SK-N-SH treated with all-trans-retinoic acid at 6 μM for 48 hours (cell line): ENCODE measurements around the gene CAV2.

Experiments
- ATAC-seq: fragments of 200-7000 bp; cut with Tn5 transposase; 3 replicates; pipeline ENCODE4 v1.9.1; 2020; ENCODE audit warnings: mild to moderate bottlenecking, moderate library complexity
- ARNTL ChIP-seq: fragments of 450-650 bp; formaldehyde crosslinking; IDR thresholded peaks from 2 replicates; pipeline ENCODE4 v1.5.0; 2020; ENCODE audit warnings: low read depth, mild to moderate bottlenecking, moderate library complexity, borderline replicate concordance
- BACH2 ChIP-seq: fragments of 250-450 bp; sonication (Bioruptor Pico); IDR thresholded peaks from 2 replicates; pipeline ENCODE4 v1.9.0; 2021; ENCODE audit warnings: mild to moderate bottlenecking, borderline replicate concordance
- ESRRG ChIP-seq: fragments of 250-450 bp; sonication (Bioruptor Pico); IDR thresholded peaks from 2 replicates; pipeline ENCODE4 v1.6.1; 2021; ENCODE audit warnings: mild to moderate bottlenecking
- GLIS3 ChIP-seq: fragments of 250-450 bp; sonication (Bioruptor Pico); IDR thresholded peaks from 2 replicates; pipeline ENCODE4 v1.5.0; 2020; ENCODE audit warnings: mild to moderate bottlenecking, moderate library complexity
- ISL1 ChIP-seq: fragments of 250-450 bp; sonication (Bioruptor Pico); IDR thresholded peaks from 2 replicates; pipeline ENCODE4 v2.1.2; 2022; ENCODE audit warnings: mild to moderate bottlenecking, moderate library complexity
- OSR1 ChIP-seq: fragments of 250-450 bp; sonication (Bioruptor Pico); IDR thresholded peaks from 2 replicates; pipeline ENCODE4 v1.8.0; 2022; ENCODE audit warnings: moderate library complexity, mild to moderate bottlenecking, inconsistent platforms
- PPARA ChIP-seq: fragments of 250-450 bp; sonication (Bioruptor Pico); IDR thresholded peaks from 2 replicates; pipeline ENCODE4 v1.5.0; 2020; ENCODE audit warnings: mild to moderate bottlenecking, borderline replicate concordance
- RARB ChIP-seq: fragments of 250-450 bp; sonication (Bioruptor Pico); IDR thresholded peaks from 2 replicates; pipeline ENCODE4 v1.8.0; 2021; ENCODE audit warnings: mild to moderate bottlenecking, moderate library complexity
- SNAI2 ChIP-seq: fragments of 250-450 bp; sonication (Bioruptor Pico); IDR thresholded peaks from 2 replicates; pipeline ENCODE4 v1.5.0; 2020; ENCODE audit warnings: mild to moderate bottlenecking, moderate library complexity
- TCF4 ChIP-seq: fragments of 250-450 bp; sonication (Bioruptor Pico); IDR thresholded peaks from 2 replicates; pipeline ENCODE4 v1.8.0; 2021; ENCODE audit warnings: mild to moderate bottlenecking, moderate library complexity, borderline replicate concordance
- TOX ChIP-seq: fragments of 250-450 bp; sonication (Bioruptor Pico); IDR thresholded peaks from 2 replicates; pipeline ENCODE4 v1.8.0; 2021; ENCODE audit warnings: mild to moderate bottlenecking, moderate library complexity, borderline replicate concordance
- ZC3H10 ChIP-seq: fragments of 250-450 bp; sonication (Bioruptor Pico); IDR thresholded peaks from 2 replicates; pipeline ENCODE4 v1.5.1; 2021; ENCODE audit warnings: mild to moderate bottlenecking, moderate library complexity
- ZFP3 ChIP-seq: fragments of 250-450 bp; sonication (Bioruptor Pico); IDR thresholded peaks from 2 replicates; pipeline ENCODE4 v1.5.0; 2020; ENCODE audit warnings: mild to moderate bottlenecking, moderate library complexity
- ZFP30 ChIP-seq: fragments of 450-650 bp; formaldehyde crosslinking; IDR thresholded peaks from 2 replicates; pipeline ENCODE4 v1.5.0; 2022; ENCODE audit warnings: mild to moderate bottlenecking, moderate library complexity
- ZNF565 ChIP-seq: fragments of 450-650 bp; formaldehyde crosslinking; conservative IDR thresholded peaks from 2 replicates; pipeline ENCODE4 v1.5.0; 2020; ENCODE audit warnings: low read depth, mild to moderate bottlenecking, moderate library complexity
- ZNF70 ChIP-seq: fragments of 450-650 bp; formaldehyde crosslinking; IDR thresholded peaks from 2 replicates; pipeline ENCODE4 v1.5.0; 2020; ENCODE audit warnings: mild to moderate bottlenecking, moderate library complexity
- ZNF8 ChIP-seq: fragments of 450-650 bp; formaldehyde crosslinking; IDR thresholded peaks from 2 replicates; pipeline ENCODE4 v1.5.0; 2020; ENCODE audit warnings: mild to moderate bottlenecking, moderate library complexity
- TF ChIP-seq, protein P1 (sequence below): fragments of 250-450 bp; sonication (Bioruptor Pico); IDR thresholded peaks from 2 replicates; pipeline ENCODE4 v1.8.0; 2021; ENCODE audit warnings: low read depth, mild to moderate bottlenecking, moderate library complexity, borderline replicate concordance
- TF ChIP-seq, protein P2 (sequence below): fragments of 250-450 bp; sonication (Bioruptor Pico); IDR thresholded peaks from 2 replicates; pipeline ENCODE4 v1.5.1; 2020; ENCODE audit warnings: low read depth, mild to moderate bottlenecking, moderate library complexity
- TF ChIP-seq, protein P3 (sequence below): fragments of 250-450 bp; sonication (Bioruptor Pico); IDR thresholded peaks from 2 replicates; pipeline ENCODE4 v1.5.0; 2020; ENCODE audit warnings: mild to moderate bottlenecking, moderate library complexity
- TF ChIP-seq, protein P4 (sequence below): fragments of 250-450 bp; sonication (Bioruptor Pico); IDR thresholded peaks from 2 replicates; pipeline ENCODE4 v1.8.0; 2020; ENCODE audit warnings: mild to moderate bottlenecking, moderate library complexity, borderline replicate concordance
- TF ChIP-seq, protein P5 (sequence below): fragments of 250-450 bp; sonication (Bioruptor Pico); IDR thresholded peaks from 2 replicates; pipeline ENCODE4 v1.5.1; 2021; ENCODE audit warnings: mild to moderate bottlenecking, moderate library complexity

Gene CAV2

DNA sequence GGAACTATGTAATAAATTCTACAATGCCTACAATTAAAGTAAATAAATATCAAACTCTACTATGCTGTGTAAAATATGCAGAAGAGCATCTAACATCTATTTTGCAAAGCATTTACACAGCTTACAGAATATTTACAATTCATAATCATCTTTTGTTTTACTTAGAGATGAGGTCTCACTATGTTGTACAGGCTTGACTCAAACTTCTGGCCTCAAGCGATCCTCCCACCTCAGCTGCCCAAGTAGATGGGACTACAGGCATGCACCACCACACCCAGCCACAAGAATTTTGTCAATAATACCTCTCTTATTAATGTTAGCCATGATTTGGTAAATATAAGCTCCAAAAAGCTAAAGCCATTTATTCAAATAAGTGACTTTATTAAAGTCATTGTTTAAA, 21.9 kb upstream of the CAV2 start:
- TF ChIP-seq, protein P1, sequence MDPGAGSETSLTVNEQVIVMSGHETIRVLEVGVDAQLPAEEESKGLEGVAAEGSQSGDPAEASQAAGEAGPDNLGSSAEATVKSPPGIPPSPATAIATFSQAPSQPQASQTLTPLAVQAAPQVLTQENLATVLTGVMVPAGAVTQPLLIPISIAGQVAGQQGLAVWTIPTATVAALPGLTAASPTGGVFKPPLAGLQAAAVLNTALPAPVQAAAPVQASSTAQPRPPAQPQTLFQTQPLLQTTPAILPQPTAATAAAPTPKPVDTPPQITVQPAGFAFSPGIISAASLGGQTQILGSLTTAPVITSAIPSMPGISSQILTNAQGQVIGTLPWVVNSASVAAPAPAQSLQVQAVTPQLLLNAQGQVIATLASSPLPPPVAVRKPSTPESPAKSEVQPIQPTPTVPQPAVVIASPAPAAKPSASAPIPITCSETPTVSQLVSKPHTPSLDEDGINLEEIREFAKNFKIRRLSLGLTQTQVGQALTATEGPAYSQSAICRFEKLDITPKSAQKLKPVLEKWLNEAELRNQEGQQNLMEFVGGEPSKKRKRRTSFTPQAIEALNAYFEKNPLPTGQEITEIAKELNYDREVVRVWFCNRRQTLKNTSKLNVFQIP (CRISPR knock-in tag) = no peak
- TF ChIP-seq ARNTL (CRISPR knock-in tag) (no peak), ZNF8 (CRISPR knock-in tag) (no peak), PPARA (CRISPR knock-in tag) (no peak), ESRRG (CRISPR knock-in tag) (no peak), ISL1 (CRISPR knock-in tag) (no peak), SNAI2 (no peak), ZFP30 (CRISPR knock-in tag) (no peak), ZNF565 (CRISPR knock-in tag) (no peak), TOX (CRISPR knock-in tag) (no peak), ZFP3 (CRISPR knock-in tag) (no peak), OSR1 (CRISPR knock-in tag) (no peak), GLIS3 (CRISPR knock-in tag) (no peak), TCF4 (CRISPR knock-in tag) (no peak), ZC3H10 (CRISPR knock-in tag) (no peak), ZNF70 (CRISPR knock-in tag) (no peak)
- TF ChIP-seq, protein P2, sequence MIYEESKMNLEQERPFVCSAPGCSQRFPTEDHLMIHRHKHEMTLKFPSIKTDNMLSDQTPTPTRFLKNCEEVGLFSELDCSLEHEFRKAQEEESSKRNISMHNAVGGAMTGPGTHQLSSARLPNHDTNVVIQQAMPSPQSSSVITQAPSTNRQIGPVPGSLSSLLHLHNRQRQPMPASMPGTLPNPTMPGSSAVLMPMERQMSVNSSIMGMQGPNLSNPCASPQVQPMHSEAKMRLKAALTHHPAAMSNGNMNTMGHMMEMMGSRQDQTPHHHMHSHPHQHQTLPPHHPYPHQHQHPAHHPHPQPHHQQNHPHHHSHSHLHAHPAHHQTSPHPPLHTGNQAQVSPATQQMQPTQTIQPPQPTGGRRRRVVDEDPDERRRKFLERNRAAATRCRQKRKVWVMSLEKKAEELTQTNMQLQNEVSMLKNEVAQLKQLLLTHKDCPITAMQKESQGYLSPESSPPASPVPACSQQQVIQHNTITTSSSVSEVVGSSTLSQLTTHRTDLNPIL (CRISPR knock-in tag) = no peak
- TF ChIP-seq, protein P3, sequence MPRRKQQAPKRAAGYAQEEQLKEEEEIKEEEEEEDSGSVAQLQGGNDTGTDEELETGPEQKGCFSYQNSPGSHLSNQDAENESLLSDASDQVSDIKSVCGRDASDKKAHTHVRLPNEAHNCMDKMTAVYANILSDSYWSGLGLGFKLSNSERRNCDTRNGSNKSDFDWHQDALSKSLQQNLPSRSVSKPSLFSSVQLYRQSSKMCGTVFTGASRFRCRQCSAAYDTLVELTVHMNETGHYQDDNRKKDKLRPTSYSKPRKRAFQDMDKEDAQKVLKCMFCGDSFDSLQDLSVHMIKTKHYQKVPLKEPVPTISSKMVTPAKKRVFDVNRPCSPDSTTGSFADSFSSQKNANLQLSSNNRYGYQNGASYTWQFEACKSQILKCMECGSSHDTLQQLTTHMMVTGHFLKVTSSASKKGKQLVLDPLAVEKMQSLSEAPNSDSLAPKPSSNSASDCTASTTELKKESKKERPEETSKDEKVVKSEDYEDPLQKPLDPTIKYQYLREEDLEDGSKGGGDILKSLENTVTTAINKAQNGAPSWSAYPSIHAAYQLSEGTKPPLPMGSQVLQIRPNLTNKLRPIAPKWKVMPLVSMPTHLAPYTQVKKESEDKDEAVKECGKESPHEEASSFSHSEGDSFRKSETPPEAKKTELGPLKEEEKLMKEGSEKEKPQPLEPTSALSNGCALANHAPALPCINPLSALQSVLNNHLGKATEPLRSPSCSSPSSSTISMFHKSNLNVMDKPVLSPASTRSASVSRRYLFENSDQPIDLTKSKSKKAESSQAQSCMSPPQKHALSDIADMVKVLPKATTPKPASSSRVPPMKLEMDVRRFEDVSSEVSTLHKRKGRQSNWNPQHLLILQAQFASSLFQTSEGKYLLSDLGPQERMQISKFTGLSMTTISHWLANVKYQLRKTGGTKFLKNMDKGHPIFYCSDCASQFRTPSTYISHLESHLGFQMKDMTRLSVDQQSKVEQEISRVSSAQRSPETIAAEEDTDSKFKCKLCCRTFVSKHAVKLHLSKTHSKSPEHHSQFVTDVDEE (CRISPR knock-in tag) = no peak
- TF ChIP-seq, protein P4, sequence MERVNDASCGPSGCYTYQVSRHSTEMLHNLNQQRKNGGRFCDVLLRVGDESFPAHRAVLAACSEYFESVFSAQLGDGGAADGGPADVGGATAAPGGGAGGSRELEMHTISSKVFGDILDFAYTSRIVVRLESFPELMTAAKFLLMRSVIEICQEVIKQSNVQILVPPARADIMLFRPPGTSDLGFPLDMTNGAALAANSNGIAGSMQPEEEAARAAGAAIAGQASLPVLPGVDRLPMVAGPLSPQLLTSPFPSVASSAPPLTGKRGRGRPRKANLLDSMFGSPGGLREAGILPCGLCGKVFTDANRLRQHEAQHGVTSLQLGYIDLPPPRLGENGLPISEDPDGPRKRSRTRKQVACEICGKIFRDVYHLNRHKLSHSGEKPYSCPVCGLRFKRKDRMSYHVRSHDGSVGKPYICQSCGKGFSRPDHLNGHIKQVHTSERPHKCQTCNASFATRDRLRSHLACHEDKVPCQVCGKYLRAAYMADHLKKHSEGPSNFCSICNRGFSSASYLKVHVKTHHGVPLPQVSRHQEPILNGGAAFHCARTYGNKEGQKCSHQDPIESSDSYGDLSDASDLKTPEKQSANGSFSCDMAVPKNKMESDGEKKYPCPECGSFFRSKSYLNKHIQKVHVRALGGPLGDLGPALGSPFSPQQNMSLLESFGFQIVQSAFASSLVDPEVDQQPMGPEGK (CRISPR knock-in tag) = no peak
- peak; percentile 46; the same call in 2 of the 3 replicates for ATAC-seq

DNA sequence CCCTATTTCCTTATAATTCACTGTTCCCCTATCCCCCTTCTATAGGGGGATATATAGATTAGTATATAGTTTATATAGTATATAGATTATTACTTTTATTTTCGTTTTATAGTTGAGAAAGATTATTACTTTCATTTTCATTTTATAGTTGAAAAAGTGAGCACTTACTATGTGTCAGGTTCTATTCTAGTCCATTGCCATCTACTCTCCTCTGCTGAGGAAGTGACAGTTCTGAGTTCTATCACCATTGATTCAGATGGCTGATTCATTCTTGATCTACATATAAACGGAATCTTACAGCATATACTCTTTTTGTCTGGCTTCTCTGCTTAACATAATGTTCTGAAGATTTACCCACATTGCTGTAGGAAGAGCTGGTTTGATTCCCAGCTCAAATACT, 20.7 kb upstream of the CAV2 start:
- peak; percentile 9; the same call in 2 of the 3 replicates for ATAC-seq

More for the DNA sequence above, 20.7 kb upstream of the CAV2 start:
- TF ChIP-seq PPARA (CRISPR knock-in tag) (no peak), SNAI2 (no peak), OSR1 (CRISPR knock-in tag) (no peak), GLIS3 (CRISPR knock-in tag) (no peak), ZC3H10 (CRISPR knock-in tag) (no peak), TOX (CRISPR knock-in tag) (no peak), BACH2 (CRISPR knock-in tag) (no peak), RARB (CRISPR knock-in tag) (no peak), ESRRG (CRISPR knock-in tag) (no peak), ISL1 (CRISPR knock-in tag) (no peak)
- TF ChIP-seq, protein P2 (CRISPR knock-in tag) = no peak
- TF ChIP-seq, protein P5, sequence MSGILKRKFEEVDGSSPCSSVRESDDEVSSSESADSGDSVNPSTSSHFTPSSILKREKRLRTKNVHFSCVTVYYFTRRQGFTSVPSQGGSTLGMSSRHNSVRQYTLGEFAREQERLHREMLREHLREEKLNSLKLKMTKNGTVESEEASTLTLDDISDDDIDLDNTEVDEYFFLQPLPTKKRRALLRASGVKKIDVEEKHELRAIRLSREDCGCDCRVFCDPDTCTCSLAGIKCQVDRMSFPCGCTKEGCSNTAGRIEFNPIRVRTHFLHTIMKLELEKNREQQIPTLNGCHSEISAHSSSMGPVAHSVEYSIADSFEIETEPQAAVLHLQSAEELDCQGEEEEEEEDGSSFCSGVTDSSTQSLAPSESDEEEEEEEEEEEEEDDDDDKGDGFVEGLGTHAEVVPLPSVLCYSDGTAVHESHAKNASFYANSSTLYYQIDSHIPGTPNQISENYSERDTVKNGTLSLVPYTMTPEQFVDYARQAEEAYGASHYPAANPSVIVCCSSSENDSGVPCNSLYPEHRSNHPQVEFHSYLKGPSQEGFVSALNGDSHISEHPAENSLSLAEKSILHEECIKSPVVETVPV (CRISPR knock-in tag) = no peak
- TF ChIP-seq, protein P1 (CRISPR knock-in tag) = no peak
- TF ChIP-seq, protein P4 (CRISPR knock-in tag) = no peak
